DMS79 treated with DMSO at 0.1 percent for 48 hours (cell line): Measurements from ENCODE around the gene MLEC.

Experiments used
- DNase-seq: peaks from one replicate; lab custom pipeline; 2025; lab: John Stamatoyannopoulos, UW

MLEC gene

GRCh38 chr12:120741476-120742421 lies 54.8 kb downstream of the MLEC start:
- DNase-seq: no peak

DNA sequence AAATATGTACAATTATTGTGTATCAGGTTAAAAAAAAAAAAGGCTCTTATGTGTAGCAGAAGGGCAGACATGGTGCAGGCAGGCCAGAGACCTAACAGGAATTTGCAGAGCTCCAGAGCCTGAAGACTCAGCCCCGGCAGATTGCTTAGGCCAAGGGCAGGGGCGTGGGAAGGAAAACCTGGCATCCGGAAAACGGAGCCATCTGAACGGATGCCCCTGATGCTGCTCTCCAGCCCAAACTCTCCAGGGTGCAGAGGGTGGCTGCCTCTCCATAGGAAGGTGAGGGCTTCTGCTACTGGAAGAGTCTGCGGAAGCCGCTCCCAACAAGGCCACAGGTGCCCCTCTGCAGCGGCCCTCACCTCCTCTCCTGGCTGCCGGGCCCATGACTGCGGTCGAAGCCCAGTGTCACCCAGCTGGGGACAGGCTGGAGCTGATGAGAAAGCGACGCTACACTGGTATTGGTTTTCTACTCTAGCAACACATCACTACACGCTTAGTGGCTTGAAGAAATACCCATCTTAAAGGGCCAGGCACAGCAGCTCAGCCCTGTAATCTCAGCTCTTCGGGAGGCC lies 58.1 kb downstream of the MLEC start:
- no peak for DNase-seq

DNA sequence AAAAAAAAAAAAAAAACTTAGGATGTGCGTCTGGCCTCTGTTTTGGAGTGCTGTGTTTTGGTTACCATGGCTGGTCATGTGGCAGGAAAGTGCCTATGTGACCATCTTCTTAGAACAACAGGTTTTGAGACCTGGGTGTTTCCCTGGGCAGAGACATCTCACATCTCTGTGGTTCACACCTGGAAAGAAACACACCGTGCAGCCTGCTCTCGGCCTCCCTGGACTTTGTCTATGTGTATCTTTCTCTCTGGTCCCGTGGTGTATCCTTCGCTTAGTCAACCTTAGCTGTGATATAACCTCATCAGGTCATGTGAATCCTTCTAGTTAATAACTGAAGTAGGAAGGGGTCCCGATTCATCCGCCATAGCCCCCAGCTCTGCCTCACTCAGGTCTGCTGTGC lies 61.3 kb downstream of the MLEC start:
- no peak for DNase-seq

- DNase-seq: no peak
Observed at GRCh38 chr12:120749256-120749655, 62.3 kb downstream of the MLEC start.

DNA sequence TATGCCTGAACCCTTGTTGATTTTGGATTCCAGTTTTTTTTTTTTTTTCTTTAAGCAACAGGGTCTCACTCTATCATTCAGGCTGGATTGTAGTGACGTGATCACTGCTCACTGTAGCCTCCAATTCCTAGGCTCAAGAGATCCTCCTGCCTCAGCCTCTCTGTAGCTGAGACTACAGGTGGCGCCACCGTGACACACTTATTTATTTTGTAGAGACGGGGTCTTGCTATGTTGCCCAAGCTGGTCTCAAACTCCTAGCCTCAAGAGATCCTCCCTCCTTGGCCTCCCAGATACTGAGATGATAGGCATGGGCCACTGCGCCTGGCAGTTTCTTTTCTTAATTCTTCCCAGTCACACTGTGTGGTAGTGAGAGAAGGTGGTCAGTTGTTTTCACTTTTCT lies 63.9 kb downstream of the MLEC start:
- no peak for DNase-seq

- no peak for DNase-seq
Observed at GRCh38 chr12:120751389-120751788, 64.4 kb downstream of the MLEC start.
